Activated CD4-positive, alpha-beta T cell treated with anti-CD3 and anti-CD28 coated beads for 1 hour (primary cell): ENCODE data around the gene BEST4.
"Not testable (repeated sequence)": the region's sequence is repeated elsewhere in the genome, so short reads cannot be mapped to it uniquely, and the experiment has no call there.

Experiments
- DNase-seq: peaks from one replicate; pipeline ENCODE4 v3.0.0-alpha.2; 2020

BEST4 gene

GRCh38 chr1:44801491-44802305 is 13.7 kb upstream of the BEST4 start:
- no peak for DNase-seq

GRCh38 chr1:44799770-44800584 is 12.0 kb upstream of the BEST4 start, which contains the start of gene PLK3:
PLK3 (plus strand) TSS chr1:44800377; CDS start chr1:44800464, 87 bp downstream.
- DNase-seq = peak; percentile 98

GRCh38 chr1:44798481-44799365 is 10.8 kb upstream of the BEST4 start:
- no peak for DNase-seq

- not testable (repeated sequence) for DNase-seq
These were observed 9.9 kb upstream of the BEST4 start for GRCh38 chr1:44797886-44798285.

- no peak for DNase-seq
These were observed 4.9 kb upstream of the BEST4 start for GRCh38 chr1:44792736-44793502.

GRCh38 chr1:44790968-44791801 is 3.2 kb upstream of the BEST4 start:
- DNase-seq = no peak

- DNase-seq = no peak
These were observed 464 bp downstream of the BEST4 start for GRCh38 chr1:44787506-44787905.

GRCh38 chr1:44786841-44787426 is 1.0 kb downstream of the BEST4 start:
- no peak for DNase-seq

GRCh38 chr1:44786138-44786840 is 1.7 kb downstream of the BEST4 start:
- DNase-seq = peak; percentile 67

- no peak for DNase-seq
These were observed 2.4 kb downstream of the BEST4 start for GRCh38 chr1:44785501-44786137.

GRCh38 chr1:44785029-44785380 is 3.0 kb downstream of the BEST4 start:
- DNase-seq = no peak

- DNase-seq = no peak
These were observed 3.6 kb downstream of the BEST4 start for GRCh38 chr1:44784094-44785028.

- no peak for DNase-seq
These were observed 4.3 kb downstream of the BEST4 start for GRCh38 chr1:44783697-44784093.

- no peak for DNase-seq
These were observed 7.3 kb downstream of the BEST4 start for GRCh38 chr1:44780583-44781121.

GRCh38 chr1:44778705-44779576 is 9.0 kb downstream of the BEST4 start:
- DNase-seq = no peak

- no peak for DNase-seq
These were observed 9.9 kb downstream of the BEST4 start for GRCh38 chr1:44777969-44778635.

- DNase-seq = no peak
These were observed 10.4 kb downstream of the BEST4 start for GRCh38 chr1:44777547-44777946.
